Liver (tissue), 3 donors: Measurements from ENCODE around the gene TRAFD1.

Experiments
- EGR1 ChIP-seq, 2 donors: IDR thresholded peaks; 2 replicates each; pipeline ENCODE4 v1.6.1; 2016 to 2018; ENCODE audit warnings: antibody characterized with exemption in 2 of 2, low read depth in 2 of 2
- FOXA1 ChIP-seq: IDR thresholded peaks from 2 replicates; pipeline ENCODE4 v1.6.1; 2016; ENCODE audit warnings: antibody characterized with exemption
- RAD21 ChIP-seq, 2 donors: IDR thresholded peaks; 2 replicates each; pipeline ENCODE4 v1.6.1; 2016; ENCODE audit warnings: antibody characterized with exemption in 2 of 2, mild to moderate bottlenecking in 2 of 2
- RXRA ChIP-seq, 2 donors: IDR thresholded peaks; 2 replicates each; pipeline ENCODE4 v1.6.1; 2017 to 2018; ENCODE audit warnings: antibody characterized with exemption in 2 of 2, mild to moderate bottlenecking in 1 of 2
- SP1 ChIP-seq: IDR thresholded peaks from 2 replicates; pipeline ENCODE4 v1.6.1; 2018; ENCODE audit warnings: antibody characterized with exemption, mild to moderate bottlenecking
- YY1 ChIP-seq: IDR thresholded peaks from 2 replicates; pipeline ENCODE4 v1.6.1; 2016; ENCODE audit warnings: antibody characterized with exemption, mild to moderate bottlenecking
- TF ChIP-seq, protein P1 (sequence below): fragments of 150-350 bp; IDR thresholded peaks from 2 replicates; pipeline ENCODE4 v1.5.1; 2017; ENCODE audit warnings: improper control_type of control experiment, low read depth, low read length; ENCODE audit not compliant: missing input control
- donor health status: healthy.
- donor health status: healthy.

DNA sequence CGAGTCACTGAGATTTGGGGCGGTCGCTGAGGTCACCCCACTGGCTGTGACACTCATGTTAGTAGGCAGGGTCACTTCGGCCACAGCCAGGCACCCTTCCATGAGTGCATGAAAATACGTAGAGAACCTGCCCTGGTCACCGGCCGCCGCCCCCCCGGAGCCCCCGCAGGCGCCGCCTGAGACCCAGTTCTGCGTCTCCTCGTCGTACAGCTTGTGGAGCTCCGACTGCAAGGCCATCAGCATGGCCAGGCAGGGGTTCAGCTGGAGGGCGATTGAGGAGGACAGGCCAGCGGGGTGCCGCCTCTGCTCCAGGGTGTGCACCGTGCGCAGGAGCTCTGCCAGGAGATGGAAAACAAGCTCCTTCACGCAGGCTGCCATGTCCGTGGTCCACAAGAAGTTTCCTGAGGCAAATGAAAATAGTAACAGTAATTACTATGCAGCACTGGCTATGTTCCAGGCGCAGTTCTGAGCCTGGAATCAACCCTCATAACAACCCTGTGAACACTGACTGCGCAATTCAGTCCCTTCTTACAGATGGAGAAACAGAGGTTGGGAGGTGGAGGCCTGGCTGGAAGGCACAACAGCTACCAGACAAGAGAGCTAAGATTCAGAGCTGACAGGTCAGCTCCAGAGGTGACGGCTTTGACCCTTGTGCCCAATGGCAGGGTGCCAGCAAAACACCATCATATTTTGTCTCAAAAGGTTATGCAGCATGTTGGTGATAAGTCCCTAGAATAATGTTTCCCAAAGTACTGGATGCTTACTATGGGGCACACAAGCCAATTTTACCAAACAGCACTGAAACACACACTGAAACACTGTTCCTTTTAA lies 59.9 kb downstream of the TRAFD1 start:
- TF ChIP-seq, protein P1, sequence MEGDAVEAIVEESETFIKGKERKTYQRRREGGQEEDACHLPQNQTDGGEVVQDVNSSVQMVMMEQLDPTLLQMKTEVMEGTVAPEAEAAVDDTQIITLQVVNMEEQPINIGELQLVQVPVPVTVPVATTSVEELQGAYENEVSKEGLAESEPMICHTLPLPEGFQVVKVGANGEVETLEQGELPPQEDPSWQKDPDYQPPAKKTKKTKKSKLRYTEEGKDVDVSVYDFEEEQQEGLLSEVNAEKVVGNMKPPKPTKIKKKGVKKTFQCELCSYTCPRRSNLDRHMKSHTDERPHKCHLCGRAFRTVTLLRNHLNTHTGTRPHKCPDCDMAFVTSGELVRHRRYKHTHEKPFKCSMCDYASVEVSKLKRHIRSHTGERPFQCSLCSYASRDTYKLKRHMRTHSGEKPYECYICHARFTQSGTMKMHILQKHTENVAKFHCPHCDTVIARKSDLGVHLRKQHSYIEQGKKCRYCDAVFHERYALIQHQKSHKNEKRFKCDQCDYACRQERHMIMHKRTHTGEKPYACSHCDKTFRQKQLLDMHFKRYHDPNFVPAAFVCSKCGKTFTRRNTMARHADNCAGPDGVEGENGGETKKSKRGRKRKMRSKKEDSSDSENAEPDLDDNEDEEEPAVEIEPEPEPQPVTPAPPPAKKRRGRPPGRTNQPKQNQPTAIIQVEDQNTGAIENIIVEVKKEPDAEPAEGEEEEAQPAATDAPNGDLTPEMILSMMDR: no peak
- TF ChIP-seq RAD21 (IDR thresholded peaks at IDR 0.05) (no peak), RXRA (IDR thresholded peaks at IDR 0.05) (no peak), SP1 (no peak), FOXA1 (no peak), YY1 (no peak), EGR1 (IDR thresholded peaks at IDR 0.05; ENCODE audit: low read depth in 2 of 2) (no peak)
